Mucosa of stomach (tissue), 1 donor: ENCODE data around the gene EXOC7.
"Not testable (repeated sequence)": the region's sequence is repeated elsewhere in the genome, so short reads cannot be mapped to it uniquely, and the experiment has no call there.

ENCODE experiments used
- H3K27me3 ChIP-seq: one replicate; pipeline ENCODE4 v1.7.0; 2013; ENCODE audit warnings: mild to moderate bottlenecking, low read length; ENCODE audit not compliant: control insufficient read depth, insufficient read depth
- H3K36me3 ChIP-seq: one replicate; pipeline ENCODE4 v1.7.0; 2013; ENCODE audit warnings: low read length; ENCODE audit not compliant: control insufficient read depth, insufficient read depth
- H3K4me1 ChIP-seq: one replicate; pipeline ENCODE4 v1.7.0; 2013; ENCODE audit warnings: mild to moderate bottlenecking, low read length; ENCODE audit not compliant: control insufficient read depth, insufficient read depth
- H3K4me3 ChIP-seq: one replicate; pipeline ENCODE4 v1.7.0; 2013; ENCODE audit warnings: low read length
- H3K9ac ChIP-seq: one replicate; pipeline ENCODE4 v1.7.0; 2013; ENCODE audit warnings: mild to moderate bottlenecking, low read length, moderate library complexity
- H3K9me3 ChIP-seq: one replicate; pipeline ENCODE4 v1.7.0; 2013; ENCODE audit warnings: mild to moderate bottlenecking, low read length, moderate library complexity; ENCODE audit not compliant: control insufficient read depth
- donor health status: Pancreatic carcinoma.

Gene EXOC7

DNA sequence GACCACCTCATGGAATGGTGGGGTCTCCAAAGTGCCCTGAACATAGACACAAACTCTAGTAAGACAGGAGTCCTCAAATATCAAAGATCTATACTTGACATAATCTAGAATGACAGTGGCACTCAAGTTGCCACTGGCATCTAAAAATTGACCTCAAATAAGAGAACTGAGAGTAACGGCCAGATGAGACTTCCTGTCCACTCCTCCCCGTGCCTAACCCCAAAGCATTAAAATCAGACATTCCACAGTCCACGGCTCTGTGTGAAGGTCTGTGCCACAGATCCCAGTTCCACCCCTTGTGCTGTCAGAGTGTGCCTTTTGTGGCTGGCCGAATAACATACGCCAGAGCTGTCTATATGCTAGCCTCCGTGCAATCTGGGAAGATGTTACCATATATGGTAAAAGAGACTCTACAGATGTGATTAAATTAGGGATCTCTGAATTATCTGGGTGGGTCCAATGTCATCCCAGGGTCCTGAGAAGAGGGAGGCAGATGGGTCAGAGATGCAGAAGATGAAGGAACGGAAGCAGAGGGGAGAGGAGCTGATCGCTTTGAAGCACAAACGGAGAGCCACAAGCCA, 55.5 kb downstream of the EXOC7 start:
- H3K27me3 ChIP-seq = no peaks in the 10 kb centered on the region
- H3K9ac ChIP-seq = no peak overlapping the region
- peaks cover 23% of the 10 kb centered on the region for H3K36me3 ChIP-seq
- no peak overlapping the region for H3K4me3 ChIP-seq
- H3K4me1 ChIP-seq = peaks cover 11% of the 10 kb centered on the region
- H3K9me3 ChIP-seq = no peaks in the 10 kb centered on the region

DNA sequence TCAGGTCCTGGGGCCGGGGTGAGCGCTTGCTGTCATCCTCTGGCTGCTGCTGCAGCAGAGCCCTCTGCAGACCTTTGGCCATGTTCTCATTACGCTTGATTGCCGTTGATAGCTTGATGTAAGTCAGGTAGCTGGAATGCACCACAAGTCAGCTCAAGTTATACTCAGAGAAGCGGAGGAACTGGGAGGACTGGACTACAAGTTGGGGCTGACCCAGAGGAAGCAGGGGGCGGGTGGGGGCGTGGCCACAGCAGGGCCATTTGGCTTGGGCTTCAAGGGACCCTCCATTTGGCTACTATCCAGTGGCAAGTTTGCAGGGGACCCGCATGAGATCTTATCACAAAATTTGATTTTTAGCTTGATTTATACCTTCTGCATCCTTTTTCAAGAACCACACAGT, 57.5 kb downstream of the EXOC7 start:
- Histone ChIP-seq H3K27me3 (no peaks in the 10 kb centered on the region), H3K4me3 (no peak overlapping the region), H3K4me1 (peaks cover 6% of the 10 kb centered on the region), H3K36me3 (peaks cover 23% of the 10 kb centered on the region), H3K9me3 (no peaks in the 10 kb centered on the region), H3K9ac (no peak overlapping the region)

DNA sequence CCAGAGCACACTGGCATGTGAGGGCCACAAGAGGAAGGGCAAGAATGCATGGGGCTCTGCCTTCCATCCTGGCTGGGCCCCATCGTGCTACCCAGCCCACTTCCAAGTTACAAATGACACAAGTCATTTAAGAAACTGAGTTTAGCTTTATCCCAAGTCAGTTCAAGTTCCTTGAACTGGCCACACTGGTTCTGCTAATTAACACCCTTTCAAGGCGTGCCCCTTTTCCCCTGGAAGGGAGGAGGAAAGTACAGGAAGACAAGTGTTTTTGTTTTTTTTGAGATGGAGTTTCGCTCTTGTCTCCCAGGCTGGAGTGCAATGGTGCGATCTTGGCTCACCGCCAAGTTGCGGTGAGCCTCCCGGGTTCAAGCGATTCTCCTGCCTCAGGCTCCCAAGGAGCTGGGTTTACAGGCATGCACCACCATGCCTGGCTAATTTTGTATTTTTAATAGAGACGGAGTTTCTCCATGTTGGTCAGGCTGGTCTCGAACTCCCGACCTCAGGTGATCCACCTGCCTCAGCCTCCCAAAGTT, 59.0 kb downstream of the EXOC7 start:
- not testable (repeated sequence) for H3K27me3 ChIP-seq, H3K9me3 ChIP-seq, H3K9ac ChIP-seq, H3K4me3 ChIP-seq, H3K4me1 ChIP-seq
- H3K36me3 ChIP-seq = peaks cover 24% of the 10 kb centered on the region

DNA sequence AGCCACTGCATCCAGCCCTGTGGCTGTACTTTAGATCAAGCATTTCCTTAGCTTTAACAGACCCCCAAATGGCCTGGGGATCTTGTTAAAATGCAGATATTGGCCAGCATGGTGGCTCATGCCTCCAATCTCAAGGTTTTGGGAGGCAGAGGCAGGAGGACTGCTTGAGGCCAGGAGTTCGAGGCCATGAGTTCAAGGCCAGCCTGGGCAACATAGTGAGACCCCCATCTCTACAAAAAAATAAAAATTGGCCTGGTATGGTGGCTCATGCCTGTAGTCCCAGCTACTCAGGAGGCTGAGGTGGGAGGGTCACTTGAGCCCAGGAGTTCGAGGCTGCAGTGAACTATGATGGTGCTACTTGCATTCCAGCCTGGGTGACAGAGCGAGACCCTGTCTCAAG, 60.7 kb downstream of the EXOC7 start:
- not testable (repeated sequence) for H3K27me3 ChIP-seq, H3K4me1 ChIP-seq, H3K9me3 ChIP-seq, H3K9ac ChIP-seq, H3K4me3 ChIP-seq
- peaks cover 21% of the 10 kb centered on the region for H3K36me3 ChIP-seq

DNA sequence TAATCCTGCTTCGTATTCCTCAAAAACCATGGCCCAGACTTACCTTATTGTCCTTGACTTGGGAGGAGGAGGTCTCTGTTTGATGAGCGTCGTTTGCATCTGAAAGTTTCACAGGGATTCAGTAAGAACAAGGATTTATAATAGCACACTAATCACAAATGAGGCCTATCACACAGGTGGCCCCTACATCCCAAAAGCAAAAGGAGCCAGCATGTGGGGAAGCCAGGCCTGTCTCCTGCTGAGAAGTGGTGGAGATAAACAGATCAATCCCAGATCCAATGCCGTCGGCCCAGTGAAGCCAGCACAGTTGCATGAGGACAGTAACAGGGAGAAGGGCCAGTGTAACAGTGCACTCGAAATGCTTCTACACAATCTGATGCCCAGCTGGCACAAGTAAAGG, 63.2 kb downstream of the EXOC7 start:
- no peak overlapping the region for H3K4me3 ChIP-seq

GRCh38 chr17:76039121-76039520, 64.5 kb downstream of the EXOC7 start:
- Histone ChIP-seq H3K27me3 (no peaks in the 10 kb centered on the region), H3K4me3 (no peak overlapping the region), H3K9ac (no peak overlapping the region), H3K36me3 (peaks cover 20% of the 10 kb centered on the region), H3K4me1 (no peaks in the 10 kb centered on the region), H3K9me3 (no peaks in the 10 kb centered on the region)

More for the DNA sequence above, 63.2 kb downstream of the EXOC7 start:
- Histone ChIP-seq H3K27me3 (no peaks in the 10 kb centered on the region), H3K9ac (no peak overlapping the region), H3K4me1 (no peaks in the 10 kb centered on the region), H3K9me3 (no peaks in the 10 kb centered on the region), H3K36me3 (peaks cover 26% of the 10 kb centered on the region)

DNA sequence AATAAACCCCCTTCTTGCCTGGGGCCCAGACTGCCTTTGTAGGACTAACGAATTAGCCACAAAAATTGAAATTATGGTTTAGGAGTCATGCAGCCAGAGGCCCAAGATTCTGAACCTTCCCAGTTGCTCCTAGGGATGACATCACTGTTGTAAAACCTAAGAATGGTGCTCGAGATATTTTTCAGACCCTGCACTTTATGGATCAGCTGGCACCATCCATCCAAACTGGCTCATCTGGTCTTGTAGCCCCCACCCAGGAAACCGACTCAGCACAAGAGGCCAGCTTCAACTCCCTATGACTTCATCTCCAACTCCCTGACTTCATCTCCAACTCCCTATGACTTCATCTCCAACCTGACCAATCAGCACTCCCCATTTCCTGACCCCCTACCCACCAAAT, 65.5 kb downstream of the EXOC7 start:
- H3K4me1 ChIP-seq = no peaks in the 10 kb centered on the region
- H3K9ac ChIP-seq = no peak overlapping the region
- no peaks in the 10 kb centered on the region for H3K9me3 ChIP-seq
- no peaks in the 10 kb centered on the region for H3K27me3 ChIP-seq
- peaks cover 18% of the 10 kb centered on the region for H3K36me3 ChIP-seq
- no peak overlapping the region for H3K4me3 ChIP-seq

DNA sequence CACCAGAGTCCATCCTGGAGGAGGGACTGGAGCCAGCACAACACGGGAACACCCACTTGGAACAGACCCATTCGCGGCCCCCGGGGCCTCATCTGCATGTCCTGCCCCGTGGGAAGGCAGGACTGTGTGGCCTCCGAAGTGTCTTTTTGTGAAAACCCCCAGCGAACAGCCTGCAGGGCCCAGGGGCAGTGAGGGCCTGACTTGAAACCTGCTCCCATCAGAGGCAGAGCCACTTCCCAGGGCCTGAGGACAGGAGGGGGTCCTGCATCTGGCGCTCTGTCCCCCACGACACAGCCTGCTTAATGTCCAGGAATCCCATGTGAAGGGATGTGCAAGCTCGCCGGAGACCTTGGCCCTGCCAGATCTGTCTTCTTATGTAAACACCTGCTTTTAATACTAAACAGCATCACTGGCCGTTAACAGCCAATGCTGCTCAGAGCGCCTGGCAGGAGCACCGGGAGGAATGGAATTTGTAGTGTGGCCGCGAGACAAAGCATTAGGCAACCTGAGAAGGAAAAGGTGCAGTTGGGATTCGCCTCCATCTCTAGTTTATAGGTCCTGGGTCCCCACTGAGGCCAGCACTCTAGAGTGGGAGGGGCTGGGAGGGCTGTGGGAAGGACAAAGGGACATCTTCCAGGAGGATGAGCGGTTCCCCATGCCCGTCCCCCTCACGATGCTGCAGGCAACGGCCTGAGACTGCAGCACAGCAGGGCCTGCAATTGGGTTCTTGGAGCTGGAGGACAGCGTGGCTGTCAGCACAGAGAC, 66.9 kb downstream of the EXOC7 start:
- H3K9ac ChIP-seq = no peak overlapping the region
- H3K9me3 ChIP-seq = no peaks in the 10 kb centered on the region
- H3K36me3 ChIP-seq = peaks cover 18% of the 10 kb centered on the region
- H3K4me1 ChIP-seq = no peaks in the 10 kb centered on the region
- H3K27me3 ChIP-seq = no peaks in the 10 kb centered on the region
- H3K4me3 ChIP-seq = no peak overlapping the region

- Histone ChIP-seq H3K36me3 (peaks cover 14% of the 10 kb centered on the region), H3K4me1 (peaks cover 3% of the 10 kb centered on the region), H3K4me3 (no peak overlapping the region), H3K9ac (no peak overlapping the region), H3K27me3 (no peaks in the 10 kb centered on the region), H3K9me3 (no peaks in the 10 kb centered on the region)
These were observed 68.9 kb downstream of the EXOC7 start for GRCh38 chr17:76034428-76035350.

DNA sequence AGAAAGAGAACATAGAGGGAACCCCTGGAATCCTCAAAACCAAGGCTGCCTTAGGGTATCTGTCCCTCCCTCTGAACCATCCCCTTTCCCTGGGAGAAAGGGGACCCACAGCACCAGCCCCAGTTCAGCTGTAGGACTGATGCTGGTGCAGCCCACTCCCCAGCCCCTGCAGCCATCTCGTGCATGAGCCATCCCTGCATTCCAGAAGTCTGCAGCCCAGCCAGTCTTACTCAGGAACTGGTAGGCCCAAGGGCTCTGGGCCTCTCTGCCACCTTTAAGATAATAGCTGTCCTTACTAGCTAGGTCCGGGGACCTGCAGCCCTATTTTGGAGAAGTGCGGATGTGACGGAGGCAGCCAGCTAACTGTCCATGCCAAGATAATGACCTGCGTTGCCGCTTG, 70.4 kb downstream of the EXOC7 start:
- H3K4me3 ChIP-seq = no peak overlapping the region
- H3K27me3 ChIP-seq = no peaks in the 10 kb centered on the region
- no peaks in the 10 kb centered on the region for H3K9me3 ChIP-seq
- H3K9ac ChIP-seq = no peak overlapping the region
- peaks cover 8% of the 10 kb centered on the region for H3K4me1 ChIP-seq
- peaks cover 7% of the 10 kb centered on the region for H3K36me3 ChIP-seq

DNA sequence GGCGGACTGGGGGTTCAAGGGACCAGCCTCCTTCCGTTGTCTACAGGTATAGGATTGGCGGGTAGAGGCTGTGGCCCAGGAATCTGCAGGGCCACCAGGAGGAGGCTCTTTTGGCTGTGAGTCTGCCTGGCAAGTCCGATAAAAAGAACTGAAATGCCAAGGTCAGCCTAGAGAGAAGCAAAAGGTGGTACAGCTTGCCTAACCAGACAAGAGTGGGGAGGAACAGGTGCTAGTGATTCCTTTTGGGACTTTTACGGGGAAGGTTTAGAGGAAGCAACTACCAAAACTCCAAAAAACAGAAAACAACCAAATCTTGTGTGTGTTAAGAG, 70.8 kb downstream of the EXOC7 start:
- Histone ChIP-seq H3K36me3 (peaks cover 3% of the 10 kb centered on the region), H3K9ac (no peak overlapping the region), H3K27me3 (no peaks in the 10 kb centered on the region), H3K9me3 (no peaks in the 10 kb centered on the region), H3K4me3 (no peak overlapping the region), H3K4me1 (peaks cover 9% of the 10 kb centered on the region)
